Activated CD8-positive, alpha-beta T cell treated with anti-CD3 and anti-CD28 coated beads for 36 hours (primary cell): ENCODE results near the gene ARMC9. TPM values are rescaled to one million over a fixed set of nuclear protein-coding genes. Genes with fewer than 3 reads are reported as not detected.

Experiments
- ATAC-seq: fragments of 200-7000 bp; cut with Tn5 transposase; one replicate; pipeline ENCODE4 v1.10.0; 2021; ENCODE audit warnings: mild to moderate bottlenecking, moderate library complexity
- CTCF ChIA-PET: fragments of 350-600 bp; sonication (Branson Sonifier 250); formaldehyde crosslinking; loops from one replicate; lab custom pipeline; 2021; ENCODE audit warnings: antibody characterized with exemption; lab: Charles Lee
- POLR2A ChIA-PET: fragments of 350-600 bp; sonication (Branson Sonifier 250); formaldehyde crosslinking; loops from one replicate; lab custom pipeline; 2021; ENCODE audit warnings: antibody characterized with exemption; lab: Charles Lee
- DNase-seq: peaks from one replicate; pipeline ENCODE4 v3.0.0-alpha.2; 2020
- H3K27ac Mint-ChIP-seq: one replicate; pipeline ENCODE4 v1.8.0; 2021; ENCODE audit warnings: mild to moderate bottlenecking, mixed read lengths
- H3K27me3 Mint-ChIP-seq: one replicate; pipeline ENCODE4 v1.8.0; 2021; ENCODE audit warnings: mixed read lengths
- H3K36me3 Mint-ChIP-seq: one replicate; pipeline ENCODE4 v1.8.0; 2021; ENCODE audit warnings: low read depth, mixed read lengths
- H3K4me1 Mint-ChIP-seq: one replicate; pipeline ENCODE4 v1.8.0; 2021; ENCODE audit warnings: low read depth, mixed read lengths
- H3K4me3 Mint-ChIP-seq: one replicate; pipeline ENCODE4 v1.8.0; 2021; ENCODE audit warnings: mild to moderate bottlenecking, moderate library complexity, mixed read lengths
- H3K9me3 Mint-ChIP-seq: one replicate; pipeline ENCODE4 v1.8.0; 2021; ENCODE audit warnings: mixed read lengths
- intact Hi-C: fragments of 100-400 bp; cut with micrococcal nuclease; formaldehyde crosslinking; loops from one replicate; pipeline ENCODE4 v1.10.0; 2022
- total RNA-seq, 2 experiments: library from RNA; stranded (reverse); gene quantifications; one replicate each; pipeline ENCODE4 v1.2.3, GENCODE V29; 2021
- TF ChIP-seq, protein P1 (sequence below): fragments of 200-600 bp; IDR thresholded peaks from one replicate; pipeline ENCODE4 v1.8.0; 2022; ENCODE audit warnings: antibody characterized with exemption, mild to moderate bottlenecking

ARMC9 gene
- total RNA-seq, 2 experiments from 2014 or later: 2.0 to 2.2 TPM

DNA sequence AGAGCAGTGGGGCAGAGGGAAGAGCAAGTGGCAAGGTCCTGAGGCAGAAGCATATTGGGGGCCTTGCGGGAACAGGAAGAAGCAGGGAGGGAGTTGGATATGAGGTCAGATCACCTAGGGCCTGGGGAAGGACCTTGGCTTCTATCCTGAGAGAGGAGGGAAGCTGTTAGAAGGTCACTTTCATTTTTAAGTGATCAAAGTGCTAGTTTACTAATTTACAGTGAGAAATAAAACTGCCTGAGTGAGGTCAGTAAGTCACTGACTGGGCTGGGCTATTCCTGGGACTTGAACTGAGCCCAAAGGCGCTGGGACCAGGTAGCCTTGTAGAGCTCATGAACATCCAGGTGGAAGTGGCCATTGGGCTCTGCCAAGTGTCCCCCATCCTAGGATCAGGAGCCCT is 120.5 kb downstream of the ARMC9 start:
- ATAC-seq (no peak), DNase-seq (no peak)
- ChIA-PET POLR2A (no interaction called here), CTCF (no interaction called here)
- H3K4me3 Mint-ChIP-seq: no peak overlapping the region
- peaks cover 6% of the 10 kb centered on the region for H3K36me3 Mint-ChIP-seq
- TF ChIP-seq, protein P1, sequence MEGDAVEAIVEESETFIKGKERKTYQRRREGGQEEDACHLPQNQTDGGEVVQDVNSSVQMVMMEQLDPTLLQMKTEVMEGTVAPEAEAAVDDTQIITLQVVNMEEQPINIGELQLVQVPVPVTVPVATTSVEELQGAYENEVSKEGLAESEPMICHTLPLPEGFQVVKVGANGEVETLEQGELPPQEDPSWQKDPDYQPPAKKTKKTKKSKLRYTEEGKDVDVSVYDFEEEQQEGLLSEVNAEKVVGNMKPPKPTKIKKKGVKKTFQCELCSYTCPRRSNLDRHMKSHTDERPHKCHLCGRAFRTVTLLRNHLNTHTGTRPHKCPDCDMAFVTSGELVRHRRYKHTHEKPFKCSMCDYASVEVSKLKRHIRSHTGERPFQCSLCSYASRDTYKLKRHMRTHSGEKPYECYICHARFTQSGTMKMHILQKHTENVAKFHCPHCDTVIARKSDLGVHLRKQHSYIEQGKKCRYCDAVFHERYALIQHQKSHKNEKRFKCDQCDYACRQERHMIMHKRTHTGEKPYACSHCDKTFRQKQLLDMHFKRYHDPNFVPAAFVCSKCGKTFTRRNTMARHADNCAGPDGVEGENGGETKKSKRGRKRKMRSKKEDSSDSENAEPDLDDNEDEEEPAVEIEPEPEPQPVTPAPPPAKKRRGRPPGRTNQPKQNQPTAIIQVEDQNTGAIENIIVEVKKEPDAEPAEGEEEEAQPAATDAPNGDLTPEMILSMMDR: no peak
- intact Hi-C loops: no loop called here
- H3K27me3 Mint-ChIP-seq: peaks cover 7% of the 10 kb centered on the region
- H3K4me1 Mint-ChIP-seq: peaks cover 4% of the 10 kb centered on the region
- peaks cover 14% of the 10 kb centered on the region for H3K9me3 Mint-ChIP-seq
- H3K27ac Mint-ChIP-seq: no peak overlapping the region

DNA sequence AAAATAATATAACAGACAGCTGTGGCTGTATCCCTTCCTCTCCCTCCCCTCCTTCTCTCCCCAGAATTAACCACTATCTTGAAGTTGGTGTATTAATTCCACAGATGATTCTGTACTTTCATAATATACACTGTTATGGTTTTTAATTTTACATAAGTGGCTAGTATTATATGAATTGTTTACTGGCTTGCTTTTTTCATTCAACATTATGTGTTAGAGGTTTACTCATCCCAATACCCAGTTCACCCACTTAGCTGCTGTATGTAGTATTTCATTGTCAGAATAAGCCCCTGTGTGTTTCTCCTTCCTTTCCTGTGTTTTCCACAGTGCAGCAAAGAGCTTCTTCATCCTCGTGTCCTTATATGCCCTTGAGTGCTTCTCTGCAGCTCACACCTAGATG is 121.4 kb downstream of the ARMC9 start:
- intact Hi-C loops: no loop called here
- CTCF ChIA-PET: interaction anchor here (1.2 to 2.1 kb wide), 2 partner anchors 42 to 92 kb away, joined by 4 to 8 read pairs; no protein-coding TSS in a partner anchor
- Mint-ChIP-seq H3K4me3 (no peak overlapping the region), H3K9me3 (peaks cover 14% of the 10 kb centered on the region), H3K4me1 (peaks cover 4% of the 10 kb centered on the region), H3K27me3 (peaks cover 7% of the 10 kb centered on the region), H3K36me3 (peaks cover 6% of the 10 kb centered on the region), H3K27ac (no peak overlapping the region)
- POLR2A ChIA-PET: no interaction called here
- ATAC-seq (no peak), DNase-seq (no peak)
- TF ChIP-seq, protein P1: no peak

DNA sequence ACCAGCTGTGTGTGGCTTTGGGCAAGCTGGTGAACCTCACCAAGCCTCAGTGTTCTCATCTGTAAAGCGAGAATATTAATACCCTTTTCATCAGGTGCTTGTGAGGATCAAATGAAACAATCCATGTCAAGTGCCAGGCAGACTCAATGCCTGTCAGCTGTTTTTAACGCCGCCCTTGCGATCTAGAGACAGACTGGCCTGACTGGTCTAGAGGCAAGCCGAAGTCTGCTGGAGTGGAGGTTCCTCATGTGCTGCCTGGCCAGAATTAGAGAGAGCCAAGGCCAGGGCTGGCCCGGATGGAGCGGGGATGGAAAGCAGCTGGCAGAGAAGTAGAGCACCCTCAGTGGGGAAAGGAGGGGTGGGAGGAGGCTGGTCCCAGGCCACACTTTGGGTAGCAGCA is 122.6 kb downstream of the ARMC9 start:
- H3K36me3 Mint-ChIP-seq: peaks cover 6% of the 10 kb centered on the region
- no peak for DNase-seq
- H3K9me3 Mint-ChIP-seq: peaks cover 12% of the 10 kb centered on the region
- no peak for ATAC-seq
- CTCF ChIA-PET: interaction anchor here (1.2 to 2.1 kb wide), 2 partner anchors 41 to 91 kb away, joined by 4 to 8 read pairs; no protein-coding TSS in a partner anchor
- TF ChIP-seq, protein P1: no peak
- no peak overlapping the region for H3K27ac Mint-ChIP-seq
- H3K4me1 Mint-ChIP-seq: peaks cover 4% of the 10 kb centered on the region
- H3K4me3 Mint-ChIP-seq: no peak overlapping the region
- POLR2A ChIA-PET: no interaction called here
- H3K27me3 Mint-ChIP-seq: peaks cover 7% of the 10 kb centered on the region
- intact Hi-C loops: no loop called here

DNA sequence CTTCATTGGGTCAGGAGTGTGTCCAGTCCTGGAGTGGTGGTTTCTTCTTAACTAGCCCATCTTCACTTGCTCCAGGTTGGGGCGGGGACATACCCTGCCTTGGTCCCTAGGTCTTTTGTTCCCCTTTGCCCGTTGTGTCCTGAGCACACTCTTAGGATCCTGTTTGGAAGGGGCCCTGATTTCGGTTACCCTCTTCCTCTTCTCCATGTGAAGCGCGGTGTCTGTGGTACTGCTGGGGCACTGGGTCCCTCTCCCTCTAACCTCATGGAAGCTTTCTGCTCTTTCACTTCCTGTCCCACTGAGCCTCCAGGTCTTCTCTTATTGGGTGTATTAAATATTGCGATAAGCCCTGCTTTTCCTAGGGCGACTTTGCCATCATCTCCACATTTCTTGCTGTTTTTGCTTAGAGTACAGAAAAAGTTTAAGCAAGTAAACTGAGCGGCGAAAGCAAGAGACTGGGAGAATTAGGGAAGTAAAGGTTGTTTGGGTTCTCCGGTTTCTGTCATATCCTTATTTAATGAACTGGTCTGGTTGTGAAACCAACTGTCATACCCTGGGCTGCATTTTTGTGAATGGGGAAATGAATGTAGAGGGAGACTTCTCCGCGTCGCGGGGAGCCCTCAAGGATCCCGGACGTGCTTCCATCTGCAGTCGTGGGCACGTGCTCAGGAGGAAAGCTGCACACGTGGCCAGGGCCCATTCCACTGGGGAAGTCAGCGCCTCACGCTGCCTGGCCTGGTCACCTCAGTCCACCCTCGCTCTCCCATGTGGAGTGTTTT is 123.3 kb downstream of the ARMC9 start:
- DNase-seq: no peak
- intact Hi-C loops: no loop called here

DNA sequence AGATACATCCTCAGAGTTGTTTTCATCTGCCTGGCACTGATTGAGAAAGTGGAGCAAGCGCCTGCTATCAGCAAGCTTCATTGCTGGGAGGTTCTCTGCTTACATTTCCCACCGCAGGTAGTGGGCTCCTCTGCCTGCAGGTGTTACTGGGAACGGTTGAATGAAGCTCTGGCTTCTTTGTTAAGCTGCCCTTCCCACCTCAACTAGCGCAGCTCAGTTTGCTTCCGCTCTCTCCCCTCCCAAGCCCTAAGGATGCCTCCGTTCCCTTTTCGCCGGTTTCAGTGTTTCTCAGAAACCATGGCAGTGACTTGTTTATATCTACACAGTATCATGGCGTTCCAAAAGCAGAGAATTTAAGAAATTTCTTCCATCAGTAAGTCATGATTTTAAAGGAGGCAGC is 124.9 kb downstream of the ARMC9 start:
- CTCF ChIA-PET: interaction anchor here (1.2 kb wide), 1 partner anchor 219 kb away, joined by 3 read pairs; no protein-coding TSS in a partner anchor

More for the DNA sequence above, 123.3 kb downstream of the ARMC9 start:
- ChIA-PET POLR2A (no interaction called here), CTCF (interaction anchor here (1.2 to 2.1 kb wide), 2 partner anchors 90 to 218 kb away, joined by 3 to 8 read pairs; no protein-coding TSS in a partner anchor)
- TF ChIP-seq, protein P1: no peak
- Mint-ChIP-seq H3K36me3 (peaks cover 4% of the 10 kb centered on the region), H3K27ac (no peak overlapping the region), H3K9me3 (peaks cover 10% of the 10 kb centered on the region), H3K4me3 (no peak overlapping the region), H3K27me3 (peaks cover 7% of the 10 kb centered on the region), H3K4me1 (peaks cover 4% of the 10 kb centered on the region)
- no peak for ATAC-seq

More for the DNA sequence above, 124.9 kb downstream of the ARMC9 start:
- Mint-ChIP-seq H3K27ac (no peak overlapping the region), H3K27me3 (peaks cover 7% of the 10 kb centered on the region), H3K4me3 (no peak overlapping the region), H3K9me3 (peaks cover 2% of the 10 kb centered on the region), H3K4me1 (peaks cover 4% of the 10 kb centered on the region), H3K36me3 (no peaks in the 10 kb centered on the region)
- POLR2A ChIA-PET: no interaction called here
- no peak for DNase-seq
- no peak for ATAC-seq
- intact Hi-C loops: no loop called here
- TF ChIP-seq, protein P1: no peak
